Prostate gland (tissue), 2 donors: ENCODE results near the gene RANGRF. TPM values are rescaled to one million over a fixed set of nuclear protein-coding genes. Genes with fewer than 3 reads are reported as not detected.

ENCODE experiments used
- DNase-seq: peaks from one replicate; pipeline ENCODE4 v3.0.0-alpha.2; 2019; ENCODE audit warnings: low spot score
- H3K27ac ChIP-seq, 2 donors: fragments of 200-600 bp; sonication (generic); 2 replicates each; pipeline ENCODE4 v1.5.1; 2017 to 2019
- H3K27me3 ChIP-seq: fragments of 200-600 bp; sonication (generic); replicated peaks from 2 replicates; pipeline ENCODE4 v1.5.1; 2019; ENCODE audit not compliant: insufficient read depth
- H3K36me3 ChIP-seq, 2 donors: fragments of 200-600 bp; sonication (generic); 1 replicate in 1 of 2; 2 replicates in 1 of 2; pipeline versions ENCODE4 v1.5.1 to v1.8.1; 2017 to 2019
- H3K4me1 ChIP-seq: fragments of 200-600 bp; sonication (generic); replicated peaks from 2 replicates; pipeline ENCODE4 v1.5.1; 2019
- H3K4me3 ChIP-seq, 2 donors: fragments of 200-600 bp; sonication (generic); 2 replicates each; pipeline ENCODE4 v1.5.1; 2017 to 2019
- H3K9me3 ChIP-seq: fragments of 200-600 bp; sonication (generic); 2 replicates; pipeline ENCODE4 v1.5.1; 2017
- CTCF ChIP-seq, 4 experiments: fragments of 200-600 bp in 2 of 4; fragments of 450-650 bp in 2 of 4; sonication (generic) in 2 of 4; IDR thresholded peaks; 1 replicate in 3 of 4; 2 replicates in 1 of 4; pipeline ENCODE4 v1.5.1; 2016 to 2019; ENCODE audit warnings: antibody characterized with exemption in 4 of 4, mild to moderate bottlenecking in 2 of 4, moderate library complexity in 2 of 4
- POLR2A ChIP-seq: fragments of 450-650 bp; IDR thresholded peaks from one replicate; pipeline ENCODE4 v1.6.1; 2016; ENCODE audit warnings: antibody characterized with exemption, mild to moderate bottlenecking
- POLR2AphosphoS5 ChIP-seq: sonication (generic); formaldehyde crosslinking; IDR thresholded peaks from one replicate; pipeline ENCODE4 v1.6.1; 2017; ENCODE audit warnings: antibody characterized with exemption
- WGBS: methylation state at CpG from one replicate; pipeline ENCODE4 v1.1.5; 2018; 5-methylcytosine and 5-hydroxymethylcytosine counted together
- intact Hi-C: fragments of 100-400 bp; cut with DNase I; formaldehyde crosslinking; loops from one replicate; pipeline ENCODE4 v1.14.2; 2022
- total RNA-seq, 2 donors: library from RNA; depleted of rRNA; stranded (reverse); fragments of >200 nt; gene quantifications; one replicate each; pipeline ENCODE4 v1.1.0, GENCODE V29; 2016

Gene RANGRF
- total RNA-seq, 2 donors from 2014 or later, result 29.5 to 30.1 TPM

- H3K9me3 ChIP-seq, result no peaks in the 10 kb centered on the region
- 18% methylated on average over 29 of the region's 29 CpGs for WGBS
- H3K27ac ChIP-seq, result no peak overlapping the region
- no peaks in the 10 kb centered on the region for H3K36me3 ChIP-seq
- intact Hi-C loops, result no loop called here
- no peak for DNase-seq
- H3K4me1 ChIP-seq, result no peaks in the 10 kb centered on the region
- TF ChIP-seq POLR2AphosphoS5 (no peak), CTCF (IDR thresholded peaks at IDR 0.05) (no peak), POLR2A (no peak)
- peaks cover 2% of the 10 kb centered on the region for H3K27me3 ChIP-seq
- no peak overlapping the region for H3K4me3 ChIP-seq
Measured at GRCh38 chr17:8314797-8315763, 26.6 kb downstream of the RANGRF start.

DNA sequence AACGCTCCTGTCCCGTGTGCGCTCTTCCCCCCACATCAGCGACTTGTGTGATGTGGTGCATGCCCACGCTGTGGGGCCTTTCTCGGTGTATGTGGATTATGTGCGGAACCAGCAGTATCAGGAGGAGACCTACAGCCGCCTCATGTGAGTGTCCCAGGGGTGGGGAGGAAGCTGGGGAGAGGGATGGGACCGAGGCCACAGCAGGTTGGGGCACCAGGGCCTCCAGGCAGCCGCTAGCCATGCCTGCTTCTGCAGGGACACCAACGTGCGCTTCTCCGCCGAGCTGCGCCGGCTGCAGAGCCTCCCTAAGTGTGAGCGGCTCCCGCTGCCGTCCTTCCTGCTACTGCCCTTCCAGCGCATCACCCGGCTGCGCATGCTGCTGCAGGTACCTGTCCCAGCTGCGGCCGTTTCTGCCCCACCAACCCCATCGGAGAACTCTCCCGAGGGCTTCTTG, 27.3 kb downstream of the RANGRF start:
- H3K9me3 ChIP-seq, result no peaks in the 10 kb centered on the region
- H3K4me1 ChIP-seq, result no peaks in the 10 kb centered on the region
- intact Hi-C loops, result no loop called here
- H3K27ac ChIP-seq, result no peak overlapping the region
- H3K27me3 ChIP-seq, result peaks cover 2% of the 10 kb centered on the region
- TF ChIP-seq POLR2A (no peak), CTCF (IDR thresholded peaks at IDR 0.05) (no peak), POLR2AphosphoS5 (no peak)
- WGBS, result 34% methylated on average over 26 of the region's 26 CpGs
- no peak overlapping the region for H3K4me3 ChIP-seq
- H3K36me3 ChIP-seq, result no peaks in the 10 kb centered on the region
- no peak for DNase-seq

- no peak overlapping the region for H3K4me3 ChIP-seq
- no peak for DNase-seq
- TF ChIP-seq POLR2AphosphoS5 (no peak), CTCF (IDR thresholded peaks at IDR 0.05) (no peak), POLR2A (no peak)
- WGBS, result 81% methylated on average over 22 of the region's 24 CpGs
- no peaks in the 10 kb centered on the region for H3K9me3 ChIP-seq
- intact Hi-C loops, result no loop called here
- no peaks in the 10 kb centered on the region for H3K36me3 ChIP-seq
- no peaks in the 10 kb centered on the region for H3K27me3 ChIP-seq
- H3K4me1 ChIP-seq, result no peaks in the 10 kb centered on the region
- H3K27ac ChIP-seq, result no peak overlapping the region
Measured at GRCh38 chr17:8318010-8318935, 29.8 kb downstream of the RANGRF start.

DNA sequence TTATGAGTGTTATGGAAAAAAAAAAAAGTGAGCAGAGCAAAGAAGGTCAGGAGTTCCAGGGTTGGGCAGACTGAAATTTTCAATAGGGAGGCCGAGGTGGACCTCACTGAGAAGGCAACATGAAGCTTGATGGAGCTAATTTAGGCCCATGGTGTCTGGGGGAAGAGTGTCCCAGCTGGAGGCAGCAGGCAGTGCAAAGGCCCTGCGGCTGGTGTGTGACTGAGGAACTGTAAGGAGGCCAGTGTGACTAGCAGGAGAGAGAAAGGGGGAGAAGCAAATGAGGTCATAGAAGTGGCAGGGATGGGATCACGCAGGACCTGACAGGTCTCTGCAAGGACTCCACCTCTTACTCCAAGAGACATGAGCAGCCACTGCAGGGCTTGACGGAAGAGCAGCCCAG, 31.8 kb downstream of the RANGRF start:
- TF ChIP-seq POLR2AphosphoS5, result no peak
- TF ChIP-seq POLR2A, result no peak
- TF ChIP-seq CTCF (IDR thresholded peaks at IDR 0.05), result no peak
- no peaks in the 10 kb centered on the region for H3K27me3 ChIP-seq
- WGBS, result 87% methylated on average over 4 of the region's 4 CpGs

More for the DNA sequence above, 31.8 kb downstream of the RANGRF start:
- no peaks in the 10 kb centered on the region for H3K36me3 ChIP-seq
- H3K4me1 ChIP-seq, result no peaks in the 10 kb centered on the region
- H3K9me3 ChIP-seq, result no peaks in the 10 kb centered on the region
- no peak overlapping the region for H3K4me3 ChIP-seq
- no peak for DNase-seq
- H3K27ac ChIP-seq, result no peak overlapping the region
- intact Hi-C loops, result no loop called here
